Peyer's patch (tissue), 4 donors: ENCODE results near the gene PIP5K1B.

Experiments
- POLR2A ChIP-seq, 2 donors: fragments of 450-650 bp; IDR thresholded peaks; one replicate each; pipeline ENCODE4 v1.5.1; 2017; ENCODE audit warnings: antibody characterized with exemption in 2 of 2, mild to moderate bottlenecking in 2 of 2, moderate library complexity in 2 of 2
- TF ChIP-seq, protein P1 (sequence below), 6 experiments: fragments of 450-650 bp in 4 of 6; fragments of 200-600 bp in 2 of 6; sonication (generic) in 1 of 6; IDR thresholded peaks; one replicate each; pipeline ENCODE4 v1.5.1; 2017 to 2019; ENCODE audit warnings: antibody characterized with exemption in 6 of 6, mild to moderate bottlenecking in 3 of 6, moderate library complexity in 1 of 6

DNA sequence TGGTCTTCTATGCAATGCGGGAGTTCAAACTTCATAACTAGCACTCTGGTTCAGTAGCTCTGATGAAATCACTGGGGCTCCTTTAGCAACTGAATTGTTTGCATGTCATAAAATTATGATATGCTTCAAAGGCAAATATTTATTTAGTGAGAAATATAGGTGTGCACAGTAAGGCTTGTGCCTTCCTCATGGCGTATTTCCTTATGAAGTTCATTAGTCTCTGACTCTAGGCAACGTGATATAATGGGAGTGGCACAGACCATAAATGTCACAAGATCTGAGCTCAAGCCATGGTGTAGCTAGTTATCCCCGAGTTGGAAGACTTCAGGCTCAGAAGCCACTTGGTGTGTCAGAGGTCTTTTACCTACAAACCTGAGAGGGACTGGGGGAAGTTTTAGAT lies 35.5 kb downstream of the PIP5K1B start:
- TF ChIP-seq, protein P1, sequence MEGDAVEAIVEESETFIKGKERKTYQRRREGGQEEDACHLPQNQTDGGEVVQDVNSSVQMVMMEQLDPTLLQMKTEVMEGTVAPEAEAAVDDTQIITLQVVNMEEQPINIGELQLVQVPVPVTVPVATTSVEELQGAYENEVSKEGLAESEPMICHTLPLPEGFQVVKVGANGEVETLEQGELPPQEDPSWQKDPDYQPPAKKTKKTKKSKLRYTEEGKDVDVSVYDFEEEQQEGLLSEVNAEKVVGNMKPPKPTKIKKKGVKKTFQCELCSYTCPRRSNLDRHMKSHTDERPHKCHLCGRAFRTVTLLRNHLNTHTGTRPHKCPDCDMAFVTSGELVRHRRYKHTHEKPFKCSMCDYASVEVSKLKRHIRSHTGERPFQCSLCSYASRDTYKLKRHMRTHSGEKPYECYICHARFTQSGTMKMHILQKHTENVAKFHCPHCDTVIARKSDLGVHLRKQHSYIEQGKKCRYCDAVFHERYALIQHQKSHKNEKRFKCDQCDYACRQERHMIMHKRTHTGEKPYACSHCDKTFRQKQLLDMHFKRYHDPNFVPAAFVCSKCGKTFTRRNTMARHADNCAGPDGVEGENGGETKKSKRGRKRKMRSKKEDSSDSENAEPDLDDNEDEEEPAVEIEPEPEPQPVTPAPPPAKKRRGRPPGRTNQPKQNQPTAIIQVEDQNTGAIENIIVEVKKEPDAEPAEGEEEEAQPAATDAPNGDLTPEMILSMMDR (IDR thresholded peaks at IDR 0.05): no peak
- TF ChIP-seq POLR2A (IDR thresholded peaks at IDR 0.05): peak; percentile 56 to 84
